ENCODE measurements around the gene SPATA24. TPM values are rescaled to one million over a fixed set of nuclear protein-coding genes. Genes with fewer than 3 reads are reported as not detected.
A peak's percentile ranks its signal among the peaks of the same experiment; 100 is the strongest.

Gene SPATA24
- total and polyA plus RNA-seq, 12 donors, result 4.6 to 124 (median 10.3) TPM

DNA sequence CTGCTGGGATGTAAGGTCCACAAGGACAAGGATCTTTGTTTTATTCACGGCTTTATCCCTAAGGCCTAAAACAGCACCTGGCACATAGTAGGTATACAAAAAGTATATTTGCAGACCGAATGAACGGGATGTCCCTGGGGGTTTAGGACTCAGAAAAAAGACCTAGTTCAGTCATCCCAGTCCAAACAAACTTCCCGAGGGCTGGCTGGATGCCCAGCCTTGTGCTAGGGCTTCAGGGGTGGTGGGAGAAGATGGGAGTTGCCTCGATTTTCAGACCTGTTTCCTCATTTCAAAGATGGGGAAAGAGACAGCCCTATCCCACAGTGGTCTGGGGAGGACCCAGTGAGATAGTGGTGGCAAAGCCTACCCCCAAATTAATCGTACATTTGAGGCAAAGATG, 6.0 kb downstream of the SPATA24 start:
- Histone ChIP-seq H3K36me3 (replicated peaks in 1 of 2) (no peaks in the 10 kb centered on the region), H3K4me3 (no peak overlapping the region), H3K27ac (no peak overlapping the region), H3K27me3 (no peaks in the 10 kb centered on the region), H3K4me1 (replicated peaks in 1 of 2) (peaks cover 24 to 30% of the 10 kb centered on the region in 2 donors), H3K9me3 (replicated peaks in 1 of 3) (no peaks in the 10 kb centered on the region)
- TF ChIP-seq, protein P1, sequence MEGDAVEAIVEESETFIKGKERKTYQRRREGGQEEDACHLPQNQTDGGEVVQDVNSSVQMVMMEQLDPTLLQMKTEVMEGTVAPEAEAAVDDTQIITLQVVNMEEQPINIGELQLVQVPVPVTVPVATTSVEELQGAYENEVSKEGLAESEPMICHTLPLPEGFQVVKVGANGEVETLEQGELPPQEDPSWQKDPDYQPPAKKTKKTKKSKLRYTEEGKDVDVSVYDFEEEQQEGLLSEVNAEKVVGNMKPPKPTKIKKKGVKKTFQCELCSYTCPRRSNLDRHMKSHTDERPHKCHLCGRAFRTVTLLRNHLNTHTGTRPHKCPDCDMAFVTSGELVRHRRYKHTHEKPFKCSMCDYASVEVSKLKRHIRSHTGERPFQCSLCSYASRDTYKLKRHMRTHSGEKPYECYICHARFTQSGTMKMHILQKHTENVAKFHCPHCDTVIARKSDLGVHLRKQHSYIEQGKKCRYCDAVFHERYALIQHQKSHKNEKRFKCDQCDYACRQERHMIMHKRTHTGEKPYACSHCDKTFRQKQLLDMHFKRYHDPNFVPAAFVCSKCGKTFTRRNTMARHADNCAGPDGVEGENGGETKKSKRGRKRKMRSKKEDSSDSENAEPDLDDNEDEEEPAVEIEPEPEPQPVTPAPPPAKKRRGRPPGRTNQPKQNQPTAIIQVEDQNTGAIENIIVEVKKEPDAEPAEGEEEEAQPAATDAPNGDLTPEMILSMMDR (IDR thresholded peaks at IDR 0.05), result no peak
- TF ChIP-seq POLR2A (IDR thresholded peaks at IDR 0.05), result no peak
- 37 to 54% (median 49%) methylated on average over 6 of the region's 6 CpGs for WGBS, 4 donors
- no peak for DNase-seq
- intact Hi-C loops (cut with DNase I), result no loop called here

DNA sequence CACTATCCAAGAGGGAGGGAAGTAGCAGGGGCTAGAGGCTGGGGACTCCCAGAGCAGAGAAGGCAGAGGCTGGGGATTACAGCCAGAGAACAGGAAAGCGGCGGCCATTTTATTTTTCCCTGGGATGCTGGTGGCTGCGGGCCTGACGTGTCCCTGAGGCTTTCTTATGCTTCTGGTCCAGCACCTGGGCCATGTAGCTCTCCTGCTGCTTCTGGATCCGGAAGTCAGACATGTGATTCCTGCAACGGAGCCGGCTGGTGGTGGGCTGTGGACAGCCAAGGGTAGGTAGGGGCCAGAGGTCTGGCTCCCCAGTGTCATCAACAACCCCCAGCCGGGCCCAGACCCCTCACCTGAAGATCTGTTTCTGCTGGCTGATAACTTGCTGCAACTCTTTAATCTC, 7.2 kb downstream of the SPATA24 start:
- Histone ChIP-seq H3K36me3 (replicated peaks in 1 of 2) (no peaks in the 10 kb centered on the region), H3K27me3 (no peaks in the 10 kb centered on the region), H3K4me1 (replicated peaks in 1 of 2) (peaks cover 30 to 35% of the 10 kb centered on the region in 2 donors), H3K27ac (peak overlapping the region in 3 of 5 donors; percentile 35 to 86 (median 85)), H3K9me3 (replicated peaks in 1 of 3) (no peaks in the 10 kb centered on the region), H3K4me3 (no peak overlapping the region)
- 91 to 96% (median 94%) methylated on average over 8 of the region's 8 CpGs for WGBS, 4 donors
- TF ChIP-seq POLR2A (IDR thresholded peaks at IDR 0.05), result no peak
- TF ChIP-seq, protein P1 (IDR thresholded peaks at IDR 0.05), result no peak
- intact Hi-C loops (cut with DNase I), result no loop called here
- no peak for DNase-seq

DNA sequence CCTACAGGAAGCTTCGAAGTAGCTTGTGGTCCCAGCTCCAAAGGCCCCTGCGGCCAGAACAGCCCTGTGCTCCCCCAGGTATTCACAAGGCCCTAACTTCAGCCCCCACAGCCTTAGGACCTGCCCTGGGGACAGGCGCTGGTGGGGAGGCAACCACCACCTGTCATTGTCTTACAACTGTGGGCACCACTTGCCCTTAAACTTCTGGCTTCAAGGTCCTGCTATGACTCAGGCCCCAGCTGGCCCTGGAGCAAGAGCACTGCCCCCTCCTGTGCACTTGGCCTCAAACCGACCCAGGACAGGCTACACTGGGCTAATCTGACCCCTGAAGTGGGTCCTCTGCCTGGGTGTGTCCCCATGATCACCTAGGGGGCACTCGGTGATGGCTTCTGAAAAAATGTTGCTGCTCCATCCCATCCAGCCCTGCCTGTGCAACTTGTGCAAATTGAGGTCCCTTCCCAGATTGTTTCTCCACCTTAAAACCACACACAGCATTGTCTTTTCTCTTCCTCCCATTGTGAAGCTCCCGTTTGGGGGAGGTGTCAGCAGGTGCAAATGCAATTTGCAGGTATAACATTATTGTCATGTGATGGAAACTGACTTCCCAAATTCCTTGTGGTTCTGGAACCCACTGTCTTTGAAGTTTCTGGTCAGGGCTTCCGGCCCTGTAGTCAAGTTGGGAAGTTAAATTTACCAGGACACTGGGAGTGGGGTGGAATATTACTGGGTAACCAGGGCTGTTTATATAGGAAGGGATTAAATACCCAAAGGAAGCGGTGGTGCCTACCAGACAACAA, 7.8 kb downstream of the SPATA24 start:
- intact Hi-C loops (cut with DNase I), result no loop called here
- H3K4me1 ChIP-seq (replicated peaks in 1 of 2), result peaks cover 30 to 35% of the 10 kb centered on the region in 2 donors
- no peaks in the 10 kb centered on the region for H3K9me3 ChIP-seq (replicated peaks in 1 of 3)
- H3K27me3 ChIP-seq, result no peaks in the 10 kb centered on the region
- H3K27ac ChIP-seq, result peak overlapping the region in 4 of 5 donors; percentile 77 to 86 (median 84)
- 49 to 70% (median 62%) methylated on average over 4 to 8 of the region's 8 CpGs for WGBS, 4 donors
- peak; percentile 74 to 92 (median 88) for DNase-seq
- peak overlapping the region in 1 of 4 donors; percentile 69 for H3K4me3 ChIP-seq
- no peaks in the 10 kb centered on the region for H3K36me3 ChIP-seq (replicated peaks in 1 of 2)
- peak in 1 of 2 donors; percentile 72 for TF ChIP-seq POLR2A (IDR thresholded peaks at IDR 0.05)
- TF ChIP-seq, protein P1 (IDR thresholded peaks at IDR 0.05), result no peak

DNA sequence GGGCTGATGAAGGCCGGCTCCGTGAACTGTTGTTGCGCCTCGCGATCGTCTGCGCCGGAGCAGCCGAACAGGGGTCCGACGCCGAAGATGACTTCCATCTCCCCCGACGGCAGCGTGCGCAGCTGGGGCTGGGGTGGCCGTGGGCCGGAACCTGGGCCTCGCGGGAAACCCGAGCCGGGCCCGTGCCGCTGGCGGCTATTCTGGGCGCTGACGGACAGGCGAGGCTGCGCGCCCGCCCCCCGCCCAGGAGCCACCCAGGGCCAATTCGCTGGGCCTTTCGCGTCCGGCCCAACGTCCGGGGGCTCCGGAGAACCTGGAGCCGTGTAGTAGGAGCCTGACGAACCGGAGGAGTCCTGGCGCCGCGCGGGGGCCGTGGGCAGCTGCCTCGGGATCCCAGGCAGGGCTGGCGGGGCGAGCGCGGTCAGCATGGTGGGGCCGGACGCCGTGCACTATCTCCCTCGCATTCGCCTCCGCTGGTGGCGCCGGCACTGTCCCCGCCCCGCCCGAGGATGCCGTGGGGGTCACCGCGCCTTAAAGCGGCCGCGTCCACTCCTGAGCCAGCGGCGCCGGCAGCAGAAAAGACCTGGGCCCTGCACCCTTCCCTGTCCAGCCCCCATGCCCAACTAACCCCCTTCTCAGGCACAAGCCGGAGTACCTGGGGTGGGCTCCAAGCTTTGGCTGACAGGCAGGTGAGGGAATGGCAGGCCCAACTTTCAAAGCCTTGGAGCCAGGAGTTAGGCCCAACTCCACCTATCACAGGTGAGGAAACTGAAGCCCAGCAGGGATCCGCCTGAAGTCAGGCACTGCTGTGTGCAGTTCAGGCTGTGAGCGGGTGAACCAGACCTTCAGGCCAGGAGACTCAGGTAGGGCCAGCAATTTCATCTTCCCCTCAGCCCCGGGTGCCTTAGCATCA, 9.0 kb downstream of the SPATA24 start, which contains the start of gene PROB1:
Gene PROB1 (minus strand): TSS at position 451 of the 913 bp plus-strand sequence. CDS start 23 bp downstream, at position 428.
- H3K27ac ChIP-seq, result peak within 1 kb of the TSS; percentile 60 to 86 (median 83)
- peak within 1 kb of the TSS in 3 of 4 donors; percentile 11 to 69 (median 42) for H3K4me3 ChIP-seq
- no peaks in the 10 kb centered on the region for H3K36me3 ChIP-seq (replicated peaks in 1 of 2)
- intact Hi-C loops (cut with DNase I), result loop anchor here in 1 of 2 donors (5.0 kb wide), 1 partner anchor 48 kb away; no protein-coding TSS in a partner anchor
- DNase-seq, result peak; percentile 59 to 81 (median 68)
- peaks cover 30 to 35% of the 10 kb centered on the region in 2 donors for H3K4me1 ChIP-seq (replicated peaks in 1 of 2)
- TF ChIP-seq POLR2A (IDR thresholded peaks at IDR 0.05), result peak in 1 of 2 donors; percentile 52
- TF ChIP-seq, protein P1 (IDR thresholded peaks at IDR 0.05), result no peak
- H3K9me3 ChIP-seq (replicated peaks in 1 of 3), result no peaks in the 10 kb centered on the region
- WGBS, 4 donors, result 18 to 33% (median 23%) methylated on average over 1 to 76 of the region's 76 CpGs
- H3K27me3 ChIP-seq, result no peaks in the 10 kb centered on the region
